ENCODE data around the gene UCHL5.
"Not testable (repeated sequence)": the region's sequence is repeated elsewhere in the genome, so short reads cannot be mapped to it uniquely, and the experiment has no call there.

Gene UCHL5

GRCh38 chr1:193062698-193063463 is 3.7 kb upstream of the UCHL5 start:
- no peak for DNase-seq

- DNase-seq: no peak
These were observed 1.8 kb upstream of the UCHL5 start for GRCh38 chr1:193060938-193061337.

- no peak for DNase-seq
These were observed 1.2 kb upstream of the UCHL5 start for GRCh38 chr1:193060406-193060805.

GRCh38 chr1:193060115-193060403 is 899 bp upstream of the UCHL5 start:
- DNase-seq: no peak

- DNase-seq: no peak
These were observed 455 bp downstream of the UCHL5 start for GRCh38 chr1:193058529-193059281.

- no peak for DNase-seq
These were observed 4.9 kb downstream of the UCHL5 start for GRCh38 chr1:193054169-193054675.

- DNase-seq: not testable (repeated sequence)
These were observed 10.2 kb downstream of the UCHL5 start for GRCh38 chr1:193048913-193049312.

- no peak for DNase-seq
These were observed 16.1 kb downstream of the UCHL5 start for GRCh38 chr1:193042766-193043691.

- no peak for DNase-seq
These were observed 19.1 kb downstream of the UCHL5 start for GRCh38 chr1:193040011-193040410.

GRCh38 chr1:193036337-193037047 is 22.7 kb downstream of the UCHL5 start:
- DNase-seq: peak; percentile 60

GRCh38 chr1:193033610-193034009 is 25.6 kb downstream of the UCHL5 start:
- DNase-seq: no peak

- DNase-seq: not testable (repeated sequence)
These were observed 26.3 kb downstream of the UCHL5 start for GRCh38 chr1:193032643-193033427.

GRCh38 chr1:193031431-193031830 is 27.7 kb downstream of the UCHL5 start:
- no peak for DNase-seq

- no peak for DNase-seq
These were observed 28.9 kb downstream of the UCHL5 start for GRCh38 chr1:193030280-193030679.

- no peak for DNase-seq
These were observed 33.9 kb downstream of the UCHL5 start for GRCh38 chr1:193025218-193025617.

- DNase-seq: peak; percentile 20
These were observed 39.6 kb downstream of the UCHL5 start for GRCh38 chr1:193019442-193020026.

- no peak for DNase-seq
These were observed 42.4 kb downstream of the UCHL5 start for GRCh38 chr1:193016788-193017187.

- DNase-seq: no peak
These were observed 44.8 kb downstream of the UCHL5 start for GRCh38 chr1:193014400-193014799.

GRCh38 chr1:193013707-193014106 is 45.5 kb downstream of the UCHL5 start:
- no peak for DNase-seq

GRCh38 chr1:193013005-193013404 is 46.2 kb downstream of the UCHL5 start:
- no peak for DNase-seq

GRCh38 chr1:193011406-193011805 is 47.8 kb downstream of the UCHL5 start:
- no peak for DNase-seq

Data from NCI-H748 treated with DMSO at 0.1 percent for 48 hours (cell line).